ENCODE measurements around the gene FAM24B.
"Not testable (repeated sequence)": the region's sequence is repeated elsewhere in the genome, so short reads cannot be mapped to it uniquely, and the experiment has no call there.

Gene FAM24B, protein sequence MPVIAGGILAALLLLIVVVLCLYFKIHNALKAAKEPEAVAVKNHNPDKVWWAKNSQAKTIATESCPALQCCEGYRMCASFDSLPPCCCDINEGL

DNA sequence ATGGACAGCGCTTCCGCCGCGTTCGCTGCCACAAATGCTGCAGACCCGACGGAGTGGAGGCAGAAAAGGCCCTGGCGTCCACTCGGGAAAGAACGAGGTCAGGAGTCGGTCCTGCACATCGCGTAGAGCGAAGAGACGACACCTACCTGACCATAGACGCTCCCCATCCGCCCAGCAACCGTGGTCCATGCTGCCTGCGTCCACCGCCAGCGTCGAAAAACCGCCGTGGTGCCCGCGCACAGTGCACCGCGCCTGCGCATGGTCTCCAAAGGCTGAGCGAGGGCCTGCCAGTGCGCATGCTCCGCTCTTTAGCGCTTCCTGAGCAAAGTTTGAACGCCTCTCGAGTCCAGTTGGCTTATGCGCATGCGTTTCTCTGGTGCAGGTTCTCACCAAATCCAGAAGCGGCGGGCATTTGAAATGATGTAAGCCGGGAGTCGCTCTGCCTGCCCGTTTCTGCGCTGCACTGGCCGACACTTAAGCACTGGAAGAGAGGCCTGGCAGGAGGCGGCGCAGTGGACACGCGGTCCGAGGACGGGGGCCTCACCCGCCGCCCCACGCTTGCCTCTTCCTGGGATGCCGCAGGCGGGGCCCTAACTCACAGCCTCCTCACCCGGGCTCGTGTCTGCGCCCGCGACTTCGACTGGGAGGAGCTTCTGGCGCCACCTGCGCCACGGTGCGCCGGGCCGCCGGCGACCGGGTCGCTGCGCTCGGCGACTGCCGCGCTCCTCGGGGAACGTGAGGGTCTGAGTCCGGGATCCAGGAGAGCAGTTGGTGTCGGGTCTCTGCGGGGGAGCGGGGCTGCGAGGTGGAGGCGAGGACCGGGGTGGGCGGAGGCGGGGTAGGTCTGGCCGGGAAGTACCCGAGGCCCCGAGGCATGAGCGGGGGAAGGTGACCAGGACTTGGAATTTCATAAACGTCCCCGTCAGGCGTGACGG, at the start of gene FAM24B:
Gene FAM24B (minus strand): TSS at position 243 of the 935 bp plus-strand sequence. CDS start 29,066 bp downstream, outside the sequence.
- peak; percentile 88 to 90 for DNase-seq

GRCh38 chr10:122915700-122916099, 36.3 kb upstream of the FAM24B start:
- DNase-seq, result no peak

- DNase-seq, result peak; percentile 52 to 56
Measured at GRCh38 chr10:122911889-122912484, 32.6 kb upstream of the FAM24B start.

DNA sequence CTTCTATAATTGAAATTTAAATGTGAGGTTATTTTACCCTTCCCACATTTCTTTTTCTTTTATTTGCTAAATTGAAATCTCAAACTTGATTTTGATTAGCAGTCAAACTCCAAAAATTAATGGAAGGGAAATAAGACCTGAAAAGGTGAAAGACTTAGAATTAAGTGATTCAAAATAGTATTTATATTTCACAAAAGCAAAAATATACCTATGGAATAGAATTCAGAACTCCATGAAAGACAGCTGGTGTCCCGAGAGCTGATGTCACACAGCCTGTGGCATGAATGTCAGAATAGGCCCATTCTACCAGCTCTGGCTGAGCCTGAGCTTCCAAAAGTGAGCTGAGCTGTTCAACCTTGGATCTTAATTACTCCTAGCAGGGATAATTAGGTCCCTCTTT, 30.9 kb upstream of the FAM24B start, which contains the start of gene FAM24A:
Gene FAM24A (plus strand): TSS at position 301 of the 400 bp plus-strand sequence. CDS start 1,025 bp downstream, outside the sequence.
- no peak for DNase-seq

GRCh38 chr10:122903861-122904260, 24.5 kb upstream of the FAM24B start:
- DNase-seq, result not testable (repeated sequence)

DNA sequence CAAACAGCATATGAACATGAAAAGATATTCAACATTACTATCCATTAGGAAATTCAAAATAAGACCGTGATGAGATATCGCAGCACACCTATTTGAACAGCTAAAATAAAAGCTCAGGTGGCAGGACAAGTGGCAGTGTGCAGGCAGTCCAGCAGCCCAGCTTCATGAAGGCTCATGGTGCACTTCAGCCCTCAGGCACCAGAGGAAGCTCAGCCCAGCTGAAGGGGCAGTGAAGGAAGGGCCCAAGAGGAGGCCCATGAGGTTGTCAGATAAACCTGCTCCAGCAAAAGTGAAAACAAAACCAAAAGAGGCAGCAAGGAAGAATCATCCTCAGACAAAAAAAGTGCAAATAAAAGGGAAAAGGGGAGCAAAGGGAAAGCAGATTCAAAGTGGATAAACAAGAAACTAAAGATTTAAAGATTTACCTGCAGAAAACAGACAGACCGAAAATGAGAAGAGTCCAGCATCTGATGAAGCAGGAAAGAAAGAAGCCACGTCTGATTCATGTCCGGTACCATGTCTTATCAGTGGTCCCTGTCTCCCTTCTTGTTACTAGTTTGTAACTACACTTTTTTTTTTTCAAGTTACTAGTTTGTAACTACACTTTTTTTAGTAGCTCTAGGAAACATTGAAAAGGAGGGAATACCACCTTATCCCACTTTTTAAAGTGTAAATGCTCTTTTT, 15.0 kb upstream of the FAM24B start:
- DNase-seq, result no peak

DNA sequence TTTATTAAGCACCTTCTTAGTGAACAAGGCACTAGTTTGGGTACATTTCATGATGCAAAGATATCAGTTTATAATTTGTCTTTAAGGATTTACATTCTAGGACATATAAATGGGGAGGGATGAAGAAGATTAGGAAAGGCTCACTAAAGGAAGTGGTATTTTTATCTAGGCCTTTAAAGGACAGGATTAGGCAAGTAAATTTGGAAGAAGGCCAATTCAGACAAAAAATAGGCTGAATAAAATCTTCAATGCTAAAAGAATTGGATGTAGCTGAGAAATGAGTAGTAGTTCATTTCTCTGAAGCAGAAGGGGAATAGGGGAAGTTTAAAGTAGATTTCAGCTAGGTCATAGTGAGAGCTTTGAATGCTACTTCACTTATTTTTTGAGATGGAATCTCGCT, 4.8 kb upstream of the FAM24B start:
- DNase-seq, result no peak

DNA sequence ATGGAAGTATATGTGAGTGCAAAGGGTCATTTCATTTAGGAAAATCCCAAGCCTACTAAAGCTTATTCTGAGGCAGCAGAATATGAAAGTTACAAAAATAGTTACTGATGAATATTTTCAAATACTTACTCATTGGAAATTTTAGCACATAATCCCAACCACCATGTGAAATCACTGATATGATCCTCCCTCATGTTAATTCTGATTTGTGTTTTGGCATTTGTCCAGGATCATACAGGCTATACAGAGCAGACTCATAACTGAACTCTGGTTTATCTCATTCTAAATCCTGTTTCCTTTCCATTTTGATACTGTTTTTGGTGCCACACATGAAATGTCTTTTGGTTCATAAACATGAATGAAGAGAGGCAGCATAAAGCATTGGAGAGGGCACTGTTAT, 3.4 kb upstream of the FAM24B start:
- no peak for DNase-seq

GRCh38 chr10:122878799-122879338, 512 bp downstream of the FAM24B start:
- DNase-seq, result peak in 1 of 2 donors; percentile 5

GRCh38 chr10:122877264-122877663, 2.1 kb downstream of the FAM24B start:
- no peak for DNase-seq

GRCh38 chr10:122876467-122876855, 2.9 kb downstream of the FAM24B start:
- DNase-seq, result no peak

GRCh38 chr10:122875843-122876466, 3.4 kb downstream of the FAM24B start:
- no peak for DNase-seq

GRCh38 chr10:122871947-122872346, 7.4 kb downstream of the FAM24B start:
- DNase-seq, result not testable (repeated sequence)

GRCh38 chr10:122868768-122869167, 10.6 kb downstream of the FAM24B start:
- DNase-seq, result not testable (repeated sequence)

- not testable (repeated sequence) for DNase-seq
Measured at GRCh38 chr10:122866757-122867482, 12.5 kb downstream of the FAM24B start.

- no peak for DNase-seq
Measured at GRCh38 chr10:122864901-122865300, 14.5 kb downstream of the FAM24B start.

DNA sequence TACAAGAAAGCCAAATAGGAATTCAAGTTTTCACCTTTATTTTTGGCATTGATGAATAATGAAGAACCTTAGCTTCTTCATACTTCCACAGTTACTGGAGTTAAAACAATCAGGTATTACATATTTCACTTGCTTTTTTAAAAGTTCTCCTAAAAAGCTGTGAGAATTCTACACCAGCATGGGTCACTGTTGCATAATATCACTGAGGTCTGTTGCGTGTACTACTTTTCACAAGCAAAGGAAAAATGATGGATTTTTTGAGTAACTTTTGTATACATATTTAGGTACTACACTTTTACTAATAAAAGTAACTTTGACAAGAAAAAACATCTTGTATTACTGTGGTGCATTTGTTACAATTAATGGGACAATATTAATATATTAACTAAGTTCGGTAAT, 15.2 kb downstream of the FAM24B start:
- DNase-seq, result no peak

DNA sequence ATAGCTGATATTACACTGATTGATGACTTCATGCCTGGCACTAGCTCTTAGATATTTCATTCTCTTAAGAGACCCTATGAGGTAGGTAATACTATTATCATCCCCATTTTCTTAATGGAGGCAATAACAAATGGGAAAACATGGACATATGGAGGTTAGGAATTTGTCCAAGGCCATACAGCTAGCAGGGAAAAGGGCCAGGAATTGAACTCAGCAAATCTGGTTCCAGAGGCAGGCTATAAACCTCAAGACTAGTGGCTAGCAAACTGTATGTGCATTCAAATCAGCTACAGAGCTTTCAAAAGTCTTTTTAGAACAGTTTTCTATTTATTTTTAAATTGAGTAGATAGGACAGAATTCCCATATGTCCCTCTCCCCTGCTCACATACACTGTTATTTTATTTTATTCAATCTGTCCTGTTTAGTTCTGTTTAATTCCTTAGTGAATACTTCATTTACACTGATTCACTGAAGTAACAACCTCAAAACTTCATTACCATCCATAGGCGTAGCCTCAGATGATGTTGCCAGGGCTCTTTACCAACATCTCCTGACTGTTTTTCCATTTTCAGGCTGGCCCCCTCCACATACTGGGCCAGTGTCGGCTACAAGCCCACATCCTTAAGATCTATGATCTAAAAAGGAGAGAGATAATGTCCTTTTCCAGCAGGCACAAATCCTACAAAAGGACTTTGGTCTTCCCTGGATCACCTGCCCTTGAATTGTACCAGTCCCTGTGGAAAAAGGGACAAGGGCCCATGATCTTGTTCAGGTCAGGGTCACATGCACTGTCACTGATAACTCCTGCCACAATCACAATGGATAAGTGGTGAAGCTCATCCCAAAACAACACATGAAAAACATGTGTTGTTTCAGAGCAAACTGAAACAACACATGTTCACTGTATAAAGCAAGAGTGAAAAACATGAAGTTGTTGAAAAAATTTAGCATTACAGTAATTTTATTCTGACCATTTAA, 15.9 kb downstream of the FAM24B start:
- DNase-seq, result no peak

DNA sequence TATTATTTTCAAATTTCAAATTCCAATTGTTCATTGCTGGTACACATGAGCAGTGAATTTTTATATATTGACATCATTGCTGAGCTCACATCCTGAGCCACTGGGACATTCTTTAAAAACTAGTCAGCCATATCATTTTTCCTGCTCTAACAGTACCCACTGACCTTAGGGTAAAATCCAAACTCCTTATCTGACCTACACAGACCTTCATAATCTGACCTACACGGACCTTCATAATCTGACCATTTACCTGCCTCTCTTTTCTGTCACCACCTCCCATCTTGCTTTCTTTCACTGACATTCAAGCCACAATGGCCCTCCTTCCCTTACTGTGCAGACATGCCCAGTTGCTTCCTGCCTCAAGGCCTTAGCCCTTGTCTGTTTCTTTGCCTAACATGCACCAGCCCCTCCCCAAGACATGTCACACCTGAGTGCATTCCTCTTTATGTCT, 17.6 kb downstream of the FAM24B start:
- no peak for DNase-seq

GRCh38 chr10:122859527-122859926, 19.9 kb downstream of the FAM24B start:
- DNase-seq, result no peak

Measured in stimulated activated CD4-positive, alpha-beta T cell treated with anti-CD3 and anti-CD28 coated beads, Interleukin-2, amount 100 ng/mL, for 48 hours (primary cell).